BLaER1 treated with 17β-estradiol and CSF1 and Interleukin-3, amounts not matched to agents 10 nM and 100 nM (cell line): ENCODE results near the gene RAPSN.

Experiments
- H3K27ac ChIP-seq, 11 experiments: shearing (Covaris generic); formaldehyde crosslinking; 2 replicates each; pipeline ENCODE4 v1.8.1; 2022
- H3K27me3 ChIP-seq, 11 experiments: shearing (Covaris generic); formaldehyde crosslinking; 2 replicates each; pipeline ENCODE4 v1.8.1; 2022
- H3K36me3 ChIP-seq, 11 experiments: shearing (Covaris generic); formaldehyde crosslinking; 2 replicates each; pipeline ENCODE4 v1.8.1; 2022
- H3K4me1 ChIP-seq, 10 experiments: shearing (Covaris generic); formaldehyde crosslinking; 2 replicates each; pipeline ENCODE4 v1.8.1; 2022
- H3K4me2 ChIP-seq, 11 experiments: shearing (Covaris generic); formaldehyde crosslinking; 2 replicates each; pipeline ENCODE4 v1.8.1; 2022
- H3K4me3 ChIP-seq, 10 experiments: shearing (Covaris generic); formaldehyde crosslinking; 2 replicates each; pipeline ENCODE4 v1.8.1; 2022
- H3K9ac ChIP-seq, 11 experiments: shearing (Covaris generic); formaldehyde crosslinking; 2 replicates each; pipeline ENCODE4 v1.8.1; 2022
- H3K9me3 ChIP-seq, 11 experiments: shearing (Covaris generic); formaldehyde crosslinking; replicated peaks in 1 of 11; 2 replicates each; pipeline ENCODE4 v1.8.1; 2022
- H4K20me1 ChIP-seq, 11 experiments: shearing (Covaris generic); formaldehyde crosslinking; 2 replicates each; pipeline ENCODE4 v1.8.1; 2022
- Cebpa-rat ChIP-seq, 11 experiments: shearing (Covaris generic); IDR thresholded peaks; 2 replicates each; pipeline ENCODE4 v1.8.1; 2022

The RAPSN gene

DNA sequence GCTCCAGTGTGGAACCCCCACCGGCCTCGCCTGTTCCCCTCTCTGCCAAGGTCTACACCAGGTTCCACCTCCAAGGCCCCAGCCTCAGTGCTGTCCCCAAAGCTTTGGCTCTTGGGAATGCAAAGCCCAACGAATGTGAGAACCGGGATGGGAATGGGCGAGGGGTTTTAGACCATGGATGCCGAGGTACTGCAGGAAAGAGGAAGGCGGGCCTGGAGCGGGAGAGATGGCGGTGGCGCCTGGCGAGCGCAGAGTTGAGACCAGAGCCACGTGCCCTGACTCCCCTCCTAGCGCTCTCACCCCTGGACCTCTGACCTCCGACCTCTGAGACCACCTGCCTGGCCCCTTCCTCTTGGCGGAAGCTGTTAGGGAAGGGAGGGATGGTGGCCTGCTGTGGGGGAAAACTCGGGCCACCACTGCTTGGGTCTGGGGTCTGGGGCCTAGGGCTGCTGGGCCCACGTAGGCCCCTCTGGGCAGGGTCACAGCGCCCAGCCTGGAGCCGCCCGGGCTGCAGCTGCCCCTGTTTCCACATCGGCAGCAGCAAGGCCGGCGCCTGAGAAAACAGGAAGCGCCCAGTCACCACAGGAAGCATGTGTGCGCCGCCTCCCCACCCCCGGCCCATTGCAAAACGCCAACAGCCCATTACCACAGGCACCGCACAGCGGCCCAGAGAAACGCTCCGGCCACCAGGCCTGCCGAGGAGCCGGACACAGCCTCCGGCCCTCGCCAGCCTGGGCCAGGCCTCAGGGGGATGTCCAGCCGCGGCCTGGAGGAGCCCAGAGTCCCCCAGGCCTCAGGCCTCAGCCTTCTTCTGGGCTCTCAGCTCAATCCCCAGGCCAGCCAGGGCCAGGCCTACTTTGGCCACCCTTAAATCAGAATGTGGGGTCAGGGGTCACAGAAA lies 54.4 kb downstream of the RAPSN start:
- TF ChIP-seq Cebpa-rat (IDR thresholded peaks at IDR 0.05): peak; percentile 94 to 100 (median 99)
- H4K20me1 ChIP-seq: no peaks in the 10 kb centered on the region
- H3K27ac ChIP-seq: peak overlapping the region; percentile 98 to 100 (median 100)
- H3K4me1 ChIP-seq: peaks cover 91 to 100% (median 97%) of the 10 kb centered on the region in 10 experiments
- H3K27me3 ChIP-seq: no peaks in the 10 kb centered on the region
- no peaks in the 10 kb centered on the region for H3K9me3 ChIP-seq
- H3K36me3 ChIP-seq: 0 out of 22 replicates have a peak, but pooled peaks cover 0 to 4% (median 0%) of the 10 kb centered on the region in 11 experiments
- peak overlapping the region; percentile 97 to 100 (median 99) for H3K9ac ChIP-seq
- H3K4me3 ChIP-seq: peak overlapping the region; percentile 11 to 69 (median 54); a peak in 19 of 20 replicates
- H3K4me2 ChIP-seq: peak overlapping the region; percentile 86 to 99 (median 96)

DNA sequence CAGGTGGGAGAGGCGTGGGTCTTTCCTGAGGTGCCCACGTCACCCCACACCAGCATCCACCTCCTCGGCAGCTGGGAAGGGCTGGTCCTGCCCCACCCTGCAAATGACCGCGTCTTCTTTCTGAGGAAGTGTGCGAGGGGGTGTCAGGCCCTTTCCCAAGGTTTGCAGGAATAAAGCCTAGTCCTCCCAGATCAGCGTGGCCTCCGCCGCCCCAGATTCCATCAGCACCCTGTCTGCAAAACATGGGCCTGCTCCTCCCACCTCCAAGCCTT lies 55.0 kb downstream of the RAPSN start:
- H3K27ac ChIP-seq: peak overlapping the region; percentile 98 to 100 (median 100)
- peaks cover 91 to 100% (median 97%) of the 10 kb centered on the region in 10 experiments for H3K4me1 ChIP-seq
- peak overlapping the region; percentile 97 to 100 (median 99) for H3K9ac ChIP-seq
- no peaks in the 10 kb centered on the region for H3K9me3 ChIP-seq
- peak overlapping the region; percentile 86 to 99 (median 96) for H3K4me2 ChIP-seq
- H3K36me3 ChIP-seq: peaks cover 0 to 5% (median 0%) of the 10 kb centered on the region in 11 experiments; a peak in 5 of 22 replicates
- peak overlapping the region in 9 of 10 experiments; percentile 38 to 69 (median 57); a peak in 16 of 20 replicates for H3K4me3 ChIP-seq
- no peaks in the 10 kb centered on the region for H4K20me1 ChIP-seq
- no peaks in the 10 kb centered on the region for H3K27me3 ChIP-seq
- no peak for TF ChIP-seq Cebpa-rat (IDR thresholded peaks at IDR 0.05)

GRCh38 chr11:47393163-47394049 lies 55.5 kb downstream of the RAPSN start:
- Histone ChIP-seq H3K4me2 (peak overlapping the region; percentile 86 to 99 (median 96)), H3K27me3 (no peaks in the 10 kb centered on the region), H3K9ac (peak overlapping the region; percentile 97 to 100 (median 99))

DNA sequence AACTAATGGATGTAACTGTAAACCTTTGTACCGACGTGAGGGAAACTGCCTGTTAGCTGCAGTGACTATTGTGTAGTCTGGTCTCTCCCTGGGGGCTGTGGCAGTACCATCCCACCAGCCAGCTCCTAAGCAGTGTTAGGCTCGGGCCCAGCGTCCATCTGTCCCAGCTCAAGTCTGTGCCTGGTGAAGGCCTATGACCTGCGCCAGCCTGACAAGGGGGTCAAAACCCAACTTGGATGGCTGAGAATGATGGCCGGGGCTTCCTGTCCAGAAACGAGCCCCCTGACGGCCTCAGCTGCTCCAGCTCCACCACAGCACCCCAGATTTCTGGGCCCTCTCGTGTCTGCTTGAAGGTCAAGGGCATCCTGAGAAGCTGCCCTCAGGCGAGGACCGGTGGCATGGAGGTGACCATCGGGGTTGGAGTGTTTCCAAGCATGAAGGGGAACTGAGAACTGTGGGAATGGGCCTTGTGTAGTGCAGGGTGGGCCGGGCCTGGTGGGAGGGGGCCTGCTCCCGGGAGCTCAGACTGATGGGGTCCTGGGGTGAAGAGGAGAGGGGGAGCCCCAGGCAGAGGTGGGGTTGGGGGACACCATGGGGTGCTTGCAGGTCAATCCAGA lies 56.3 kb downstream of the RAPSN start:
- Histone ChIP-seq H3K36me3 (peaks cover 0 to 16% (median 0%) of the 10 kb centered on the region in 11 experiments; a peak in 5 of 22 replicates), H4K20me1 (no peaks in the 10 kb centered on the region), H3K4me2 (peak overlapping the region; percentile 86 to 98 (median 95)), H3K27me3 (no peaks in the 10 kb centered on the region), H3K4me3 (peak overlapping the region in 5 of 10 experiments; percentile 21 to 69 (median 28); a peak in 7 of 20 replicates), H3K4me1 (peaks cover 77 to 100% (median 97%) of the 10 kb centered on the region in 10 experiments), H3K9ac (peak overlapping the region; percentile 97 to 100 (median 99)), H3K27ac (peak overlapping the region; percentile 98 to 100 (median 100)), H3K9me3 (no peaks in the 10 kb centered on the region)
- no peak for TF ChIP-seq Cebpa-rat (IDR thresholded peaks at IDR 0.05)

More at GRCh38 chr11:47393163-47394049, 55.5 kb downstream of the RAPSN start:
- H3K27ac ChIP-seq: peak overlapping the region; percentile 98 to 100 (median 100)
- no peak for TF ChIP-seq Cebpa-rat (IDR thresholded peaks at IDR 0.05)
- H3K36me3 ChIP-seq: peaks cover 0 to 11% (median 0%) of the 10 kb centered on the region in 11 experiments; a peak in 5 of 22 replicates
- H3K9me3 ChIP-seq: no peaks in the 10 kb centered on the region
- H3K4me1 ChIP-seq: peaks cover 85 to 100% (median 97%) of the 10 kb centered on the region in 10 experiments
- peak overlapping the region in 9 of 10 experiments; percentile 38 to 69 (median 52); a peak in 18 of 20 replicates for H3K4me3 ChIP-seq
- H4K20me1 ChIP-seq: no peaks in the 10 kb centered on the region

DNA sequence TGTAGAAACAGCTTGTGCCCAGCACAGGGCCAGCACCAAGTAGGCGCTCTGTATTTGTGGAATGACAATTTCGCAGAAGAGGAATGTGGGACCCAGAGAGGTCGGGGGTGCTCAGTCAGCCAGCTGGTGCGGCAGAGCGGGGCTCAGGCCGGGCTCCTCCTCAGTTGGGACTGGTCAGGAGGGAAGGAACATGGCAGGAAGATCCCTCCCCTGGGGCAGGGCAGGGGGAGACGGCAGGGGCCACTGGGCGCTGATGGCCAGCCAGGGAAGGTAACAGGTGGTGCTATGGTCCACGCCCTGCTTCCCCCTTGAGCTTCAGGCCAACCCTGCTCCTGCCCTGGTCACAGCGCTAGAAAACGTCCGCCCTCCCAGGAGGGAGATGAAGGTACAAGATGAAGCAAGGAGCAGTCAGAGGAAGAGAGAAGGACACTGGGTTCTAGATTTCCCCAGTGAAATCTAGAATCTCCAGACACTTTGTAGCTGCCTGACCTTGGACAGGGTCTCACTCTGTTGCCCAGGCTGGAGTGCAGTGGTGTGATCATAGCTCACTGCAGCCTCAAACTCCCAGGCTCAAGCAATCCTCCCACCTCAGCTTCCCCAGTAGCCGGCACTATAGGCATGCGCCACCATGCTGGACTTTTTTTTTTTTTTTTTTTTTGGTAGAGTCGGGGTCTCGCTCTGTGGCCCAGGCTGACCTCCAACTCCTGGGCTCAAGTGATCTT lies 57.1 kb downstream of the RAPSN start:
- H3K27ac ChIP-seq: peak overlapping the region; percentile 98 to 100 (median 100)

DNA sequence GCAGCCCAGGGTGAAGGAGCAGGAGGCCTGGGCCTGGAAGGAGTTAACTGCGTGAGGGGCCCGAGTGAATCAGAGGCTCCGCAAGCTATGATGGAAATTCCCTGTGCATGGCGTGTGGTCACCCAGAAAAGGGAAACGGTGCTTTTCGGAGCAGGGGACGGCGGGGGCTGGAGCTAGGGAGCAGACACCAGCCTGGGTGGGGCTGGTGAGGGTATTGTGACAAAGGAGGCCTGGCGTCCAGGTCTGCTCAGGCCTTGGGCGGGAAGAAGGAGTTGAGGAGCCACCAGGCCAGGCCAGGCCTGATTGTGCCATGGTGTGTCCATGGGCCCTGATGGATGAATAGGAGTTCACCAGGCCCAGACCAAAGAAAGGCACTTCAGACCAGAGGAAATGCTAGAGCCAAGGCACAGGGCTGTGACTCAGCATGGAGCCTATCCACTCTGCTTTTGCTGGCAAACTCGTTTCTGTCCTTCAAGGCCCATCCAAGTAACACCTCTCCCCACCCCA lies 57.8 kb downstream of the RAPSN start:
- Histone ChIP-seq H3K9ac (peak overlapping the region; percentile 97 to 100 (median 99); a peak in 21 of 22 replicates), H3K36me3 (peaks cover 0 to 16% (median 0%) of the 10 kb centered on the region in 11 experiments; a peak in 5 of 22 replicates), H3K4me2 (peak overlapping the region; percentile 86 to 98 (median 95); a peak in 19 of 22 replicates), H4K20me1 (no peaks in the 10 kb centered on the region), H3K4me3 (no peak overlapping the region; a peak in 1 of 20 replicates), H3K27me3 (no peaks in the 10 kb centered on the region), H3K9me3 (no peaks in the 10 kb centered on the region), H3K27ac (peak overlapping the region; percentile 98 to 100 (median 100)), H3K4me1 (peaks cover 62 to 97% (median 91%) of the 10 kb centered on the region in 10 experiments)
- no peak for TF ChIP-seq Cebpa-rat (IDR thresholded peaks at IDR 0.05)

More for the DNA sequence above, 57.1 kb downstream of the RAPSN start:
- no peak for TF ChIP-seq Cebpa-rat (IDR thresholded peaks at IDR 0.05)
- Histone ChIP-seq H3K9me3 (no peaks in the 10 kb centered on the region), H3K9ac (peak overlapping the region; percentile 97 to 100 (median 99)), H3K27me3 (no peaks in the 10 kb centered on the region), H4K20me1 (no peaks in the 10 kb centered on the region), H3K4me2 (peak overlapping the region; percentile 86 to 98 (median 95)), H3K4me3 (peak overlapping the region in 2 of 10 experiments; percentile 7 to 58; a peak in 1 of 20 replicates), H3K36me3 (peaks cover 0 to 16% (median 0%) of the 10 kb centered on the region in 11 experiments; a peak in 5 of 22 replicates), H3K4me1 (peaks cover 70 to 98% (median 95%) of the 10 kb centered on the region in 10 experiments)

- Histone ChIP-seq H3K4me1 (peaks cover 55 to 97% (median 83%) of the 10 kb centered on the region in 10 experiments), H3K9me3 (no peaks in the 10 kb centered on the region), H3K36me3 (peaks cover 0 to 16% (median 0%) of the 10 kb centered on the region in 11 experiments; a peak in 5 of 22 replicates), H3K27ac (peak overlapping the region; percentile 98 to 100 (median 100)), H3K9ac (peak overlapping the region; percentile 45 to 100 (median 99); a peak in 16 of 22 replicates), H3K4me2 (peak overlapping the region in 9 of 11 experiments; percentile 56 to 98 (median 95); a peak in 15 of 22 replicates), H4K20me1 (no peaks in the 10 kb centered on the region), H3K27me3 (no peaks in the 10 kb centered on the region), H3K4me3 (no peak overlapping the region)
- TF ChIP-seq Cebpa-rat (IDR thresholded peaks at IDR 0.05): no peak
Measured at GRCh38 chr11:47390422-47390760, 58.5 kb downstream of the RAPSN start.
